ENCODE results near the gene XPNPEP3. TPM values are rescaled to one million over a fixed set of nuclear protein-coding genes. Genes with fewer than 3 reads are reported as not detected.

The XPNPEP3 gene
- total RNA-seq, 1 experiment from 2014 or later, result 8.7 TPM

DNA sequence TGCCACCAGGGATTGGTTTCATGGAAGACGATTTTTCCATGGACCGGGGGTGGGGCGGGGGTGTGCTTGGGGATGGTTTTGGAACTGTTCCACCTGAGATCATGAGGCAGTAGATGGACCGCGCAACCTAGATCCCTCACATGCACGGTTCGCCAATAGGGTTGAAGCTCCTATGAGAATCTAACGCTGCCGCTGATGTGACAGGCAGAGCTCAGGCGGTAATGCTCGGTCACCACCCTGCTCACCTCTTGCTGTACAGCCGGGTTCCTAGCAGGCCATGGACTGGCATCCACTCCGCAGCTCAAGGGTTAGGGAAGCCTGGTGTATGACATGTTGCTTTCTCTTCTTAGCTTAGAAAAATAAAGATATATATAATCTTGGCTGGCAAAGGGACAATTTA lies 116.2 kb downstream of the XPNPEP3 start:
- in situ Hi-C loops (cut with HindIII; ENCODE audit: low sequenced_read_pairs), result no loop called here
- DNase-seq (ENCODE audit: low spot score), result no peak

DNA sequence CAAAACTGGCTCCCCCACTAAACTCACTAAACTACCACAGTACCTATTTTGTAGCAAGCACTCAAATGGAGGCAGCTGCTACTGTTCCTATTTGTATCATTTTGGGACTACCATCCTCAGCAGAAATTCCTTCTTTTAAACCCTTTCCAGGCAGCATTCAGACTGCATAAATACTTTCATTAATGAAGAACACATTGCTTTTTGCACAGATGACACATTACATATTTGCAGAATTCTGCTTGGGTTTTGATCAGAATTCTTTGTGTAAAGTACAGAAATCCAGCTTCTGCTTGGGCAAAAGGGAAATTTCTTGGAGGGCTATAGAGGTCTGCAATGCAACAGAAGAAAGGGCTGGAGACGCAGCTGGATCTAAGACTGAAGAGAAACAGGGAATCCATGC lies 118.4 kb downstream of the XPNPEP3 start:
- in situ Hi-C loops (cut with HindIII; ENCODE audit: low sequenced_read_pairs), result no loop called here
- DNase-seq (ENCODE audit: low spot score), result no peak

DNA sequence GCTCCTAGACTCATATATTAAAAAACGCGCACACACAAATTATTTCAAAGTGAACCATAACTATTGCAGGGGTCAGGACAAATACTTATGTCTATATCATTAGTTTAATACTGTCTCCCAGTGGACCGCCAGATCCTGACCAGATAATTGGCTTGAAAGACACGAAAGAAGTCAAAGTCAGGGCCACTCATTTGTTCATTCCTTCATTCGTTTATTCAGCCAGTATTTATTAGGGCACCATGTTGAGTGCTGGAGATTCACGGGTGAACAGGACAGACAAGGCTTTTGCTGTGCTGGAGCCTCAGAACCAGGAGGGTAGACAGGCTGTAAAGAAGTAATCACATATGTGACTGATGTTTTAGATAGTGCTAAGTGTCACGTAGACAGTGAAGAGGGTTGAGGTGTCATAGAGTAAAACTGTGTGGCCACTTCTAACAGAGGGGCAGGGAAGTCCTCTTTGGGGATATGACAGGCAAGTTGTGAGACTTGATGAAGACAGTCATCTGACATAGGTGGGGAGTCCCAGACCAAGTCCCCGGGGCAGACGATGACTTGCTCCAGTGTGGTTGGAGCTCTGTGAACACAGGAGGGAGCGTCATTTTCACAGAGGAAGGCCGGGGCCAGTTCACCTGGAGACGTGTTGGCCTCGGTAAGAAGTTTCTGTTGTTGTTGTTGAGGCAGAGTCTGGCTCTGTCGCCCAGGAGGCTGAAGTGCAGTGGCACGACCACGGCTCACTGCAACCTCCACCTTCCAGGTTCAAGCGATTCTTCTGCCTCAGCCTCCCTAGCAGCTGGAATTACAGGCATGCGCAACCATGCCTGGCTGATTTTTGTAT lies 120.1 kb downstream of the XPNPEP3 start:
- no peak for DNase-seq (ENCODE audit: low spot score)
- in situ Hi-C loops (cut with HindIII; ENCODE audit: low sequenced_read_pairs), result no loop called here

DNA sequence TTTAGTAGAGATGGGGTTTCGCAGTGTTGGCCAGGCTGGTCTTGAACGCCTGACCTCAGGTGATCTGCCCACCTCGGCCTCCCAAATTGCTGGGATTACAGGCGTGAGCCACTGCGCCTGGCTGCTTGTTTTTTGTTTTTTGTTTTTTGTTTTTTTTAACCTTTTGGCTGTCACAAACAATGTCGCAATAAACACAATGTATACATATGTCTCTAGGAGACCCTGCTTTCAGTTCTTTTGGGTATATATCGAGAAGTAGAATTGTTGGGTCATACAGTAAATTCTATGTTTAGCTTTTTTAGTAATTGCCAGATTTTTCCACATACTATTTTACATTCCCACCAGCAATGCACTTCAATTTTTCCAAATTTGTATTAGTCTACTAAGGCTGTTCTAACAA lies 122.2 kb downstream of the XPNPEP3 start:
- no peak for DNase-seq (ENCODE audit: low spot score)
- in situ Hi-C loops (cut with HindIII; ENCODE audit: low sequenced_read_pairs), result no loop called here

DNA sequence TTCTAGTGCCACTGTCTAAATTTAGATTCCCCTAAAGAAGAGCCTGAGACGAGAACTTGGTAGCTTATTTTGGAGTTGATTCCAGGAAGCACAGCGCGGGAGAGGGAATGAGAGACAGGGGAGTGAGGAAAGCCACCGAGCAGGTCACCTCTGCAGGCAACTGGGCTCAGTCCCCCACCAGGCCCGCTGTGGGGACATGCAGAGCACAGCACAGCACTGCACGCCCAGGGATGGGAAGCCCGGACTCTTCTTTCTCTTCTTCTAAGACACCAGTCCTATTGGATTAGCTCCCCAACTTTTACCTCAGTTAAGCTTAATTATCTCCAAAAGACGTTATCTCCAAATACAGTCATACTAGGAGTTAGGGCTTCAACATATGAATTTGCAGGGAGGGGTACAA lies 122.9 kb downstream of the XPNPEP3 start:
- in situ Hi-C loops (cut with HindIII; ENCODE audit: low sequenced_read_pairs), result no loop called here
- no peak for DNase-seq (ENCODE audit: low spot score)

Other genes starting within 250 kb of the XPNPEP3 start
- gene MRTFA, start 220.4 kb upstream of the XPNPEP3 start, total RNA-seq (2014; rRNA removed; shearing (Covaris generic)), result 11.0 and 14.6 TPM in 2 replicates
- gene MCHR1, start 177.7 kb upstream of the XPNPEP3 start, total RNA-seq (2014; rRNA removed; shearing (Covaris generic)), result 0.34 TPM in 1 of 2 replicates, not detected in the other
- 47.6 and 67.7 TPM in 2 replicates for gene SLC25A17, start 37.8 kb upstream of the XPNPEP3 start, total RNA-seq (2014; rRNA removed; shearing (Covaris generic))
- gene ST13, start 509 bp upstream of the XPNPEP3 start, total RNA-seq (2014; rRNA removed; shearing (Covaris generic)), result 213 and 354 TPM in 2 replicates
- gene DNAJB7, start 5.0 kb downstream of the XPNPEP3 start, total RNA-seq (2014; rRNA removed; shearing (Covaris generic)), result not detected in 2 replicates
- 81.7 and 95.3 TPM in 2 replicates for gene RBX1, start 94.2 kb downstream of the XPNPEP3 start, total RNA-seq (2014; rRNA removed; shearing (Covaris generic))
- 14.2 and 73.2 TPM in 2 replicates for gene EP300, start 235.4 kb downstream of the XPNPEP3 start, total RNA-seq (2014; rRNA removed; shearing (Covaris generic))